GM19351 (cell line): ENCODE results near the gene EXD1.

Experiments
- ATAC-seq: cut with Tn5 transposase; IDR thresholded peaks from one replicate; pipeline ENCODE4 v1.9.1; 2021; ENCODE audit warnings: mild to moderate bottlenecking, moderate library complexity; ENCODE audit not compliant: unreplicated experiment

Gene EXD1

DNA sequence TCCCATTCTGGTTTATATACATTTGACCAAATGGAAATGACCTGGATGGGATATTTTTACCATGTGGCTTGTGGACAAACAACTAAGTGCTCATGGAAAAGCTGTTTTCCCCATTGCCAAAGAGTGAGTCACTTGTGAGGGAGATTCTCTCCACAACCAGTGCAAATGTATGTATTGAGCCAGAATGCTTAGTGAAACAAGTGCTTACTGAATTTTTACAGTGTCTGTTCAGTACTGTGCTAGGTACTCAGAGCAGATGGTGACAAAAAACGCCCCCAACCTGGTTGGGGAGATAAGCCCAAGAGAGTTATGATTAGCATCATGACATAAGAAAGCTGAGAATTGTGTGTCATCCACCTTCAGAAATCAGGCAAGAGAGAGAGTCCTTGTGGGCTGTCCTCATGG, 2.8 kb upstream of the EXD1 start:
- ATAC-seq = no peak

DNA sequence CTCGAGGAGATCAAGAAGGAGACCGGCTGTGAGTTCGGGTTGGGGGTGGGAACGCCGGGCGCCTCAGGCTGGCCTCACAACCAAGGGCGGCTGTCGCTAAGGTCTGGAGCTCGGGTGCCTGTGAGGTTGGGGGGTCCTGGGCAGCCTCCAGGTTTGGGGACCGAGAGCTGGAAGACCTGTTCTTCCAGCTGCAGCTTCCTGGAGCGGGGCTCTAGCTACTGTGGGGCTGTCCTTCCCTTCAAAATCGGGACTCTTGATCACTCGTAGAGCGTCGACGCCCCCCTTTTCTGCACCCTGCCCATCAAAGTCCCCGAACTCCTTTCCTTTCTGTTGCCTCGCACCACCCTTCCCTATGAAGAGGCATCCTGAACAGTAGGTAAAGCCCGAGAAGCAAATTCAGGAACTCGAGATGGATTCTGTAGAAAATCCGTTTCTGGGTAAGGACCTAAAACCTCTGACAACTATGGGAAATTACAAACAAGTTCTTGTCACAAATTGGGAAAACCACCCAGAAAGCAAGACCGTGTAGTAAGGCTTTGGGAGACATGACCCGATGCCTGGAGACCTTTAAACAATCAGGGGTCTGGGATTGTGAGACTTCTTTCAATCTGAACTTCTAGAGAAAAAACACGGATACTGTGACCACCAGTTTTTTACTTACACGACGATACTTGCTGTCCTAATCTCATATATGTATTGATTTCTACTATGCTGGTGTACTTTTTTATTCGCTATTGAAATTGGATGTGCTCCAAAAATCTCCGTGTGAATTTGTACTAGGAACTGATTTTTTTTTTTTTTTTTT, 1.1 kb upstream of the EXD1 start:
- ATAC-seq = peak; percentile 45

DNA sequence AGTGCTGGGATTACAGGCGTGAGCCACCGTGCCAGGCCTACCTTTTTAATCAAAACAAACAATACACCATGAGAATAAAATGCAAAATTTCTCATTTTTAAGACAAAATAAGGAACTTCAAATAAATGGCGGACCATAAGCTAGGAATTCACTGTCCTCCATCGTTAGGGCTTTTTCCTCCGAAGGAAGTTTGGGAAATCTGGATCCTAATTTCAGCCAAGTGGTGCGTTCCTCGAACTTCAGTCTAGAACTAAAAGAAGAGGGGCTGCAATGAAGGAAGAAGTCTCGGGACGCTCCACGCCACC, 260 bp downstream of the EXD1 start:
- no peak for ATAC-seq

DNA sequence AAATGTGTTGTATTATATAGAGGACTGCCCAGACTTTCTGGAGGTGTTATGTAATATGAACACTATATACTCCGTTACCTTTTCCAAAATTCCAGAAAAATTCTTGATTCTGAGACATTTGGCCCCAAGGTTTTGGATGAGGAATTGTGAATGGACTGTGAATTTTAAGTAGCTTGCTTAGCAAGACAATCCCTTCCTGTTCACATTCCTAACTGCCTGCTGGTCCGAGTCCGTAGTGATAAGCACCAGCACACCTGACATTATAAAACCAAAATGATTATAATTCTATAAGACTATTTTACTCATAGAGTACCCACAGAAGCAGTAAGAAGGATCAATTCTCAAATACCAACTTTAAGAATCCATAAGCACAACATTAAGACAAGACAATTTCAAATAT, 11.2 kb downstream of the EXD1 start:
- no peak for ATAC-seq

DNA sequence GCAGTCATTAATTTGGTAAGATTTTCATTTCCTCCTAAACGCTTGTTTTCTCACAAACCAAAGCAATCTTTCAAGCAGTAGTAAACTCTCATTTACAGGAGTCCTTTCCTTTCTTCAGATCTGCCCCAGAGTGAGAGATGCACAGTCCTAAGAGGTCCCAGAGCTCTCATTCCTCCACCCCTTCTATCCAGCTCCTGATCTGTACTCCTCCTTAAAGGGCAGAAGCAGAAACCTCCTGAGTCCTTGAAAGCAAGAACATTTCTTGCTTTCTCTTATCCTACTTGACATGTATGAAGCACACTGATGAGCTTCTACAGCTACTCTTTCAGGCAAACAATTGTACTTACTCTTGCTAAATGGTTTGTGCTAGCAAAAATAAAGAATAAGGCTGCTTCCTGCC, 11.7 kb downstream of the EXD1 start:
- ATAC-seq = no peak

DNA sequence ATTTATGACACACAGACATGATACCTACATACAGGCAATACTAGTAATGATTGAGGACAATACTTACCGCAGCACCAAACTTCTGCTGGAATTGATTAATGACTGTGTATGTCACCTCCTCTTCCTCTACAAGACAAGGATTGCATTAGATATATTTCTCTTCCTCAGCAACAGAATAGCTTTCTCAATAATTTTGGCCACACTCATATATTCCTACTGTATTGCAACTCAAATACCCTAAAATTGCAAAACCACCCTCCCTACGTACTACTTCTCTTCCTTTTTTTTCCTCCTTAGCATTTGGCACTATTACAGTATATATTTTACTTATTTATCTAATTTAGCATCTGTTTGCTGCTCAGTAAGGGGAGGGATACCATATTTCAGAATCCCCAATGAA, 14.8 kb downstream of the EXD1 start:
- ATAC-seq = no peak

DNA sequence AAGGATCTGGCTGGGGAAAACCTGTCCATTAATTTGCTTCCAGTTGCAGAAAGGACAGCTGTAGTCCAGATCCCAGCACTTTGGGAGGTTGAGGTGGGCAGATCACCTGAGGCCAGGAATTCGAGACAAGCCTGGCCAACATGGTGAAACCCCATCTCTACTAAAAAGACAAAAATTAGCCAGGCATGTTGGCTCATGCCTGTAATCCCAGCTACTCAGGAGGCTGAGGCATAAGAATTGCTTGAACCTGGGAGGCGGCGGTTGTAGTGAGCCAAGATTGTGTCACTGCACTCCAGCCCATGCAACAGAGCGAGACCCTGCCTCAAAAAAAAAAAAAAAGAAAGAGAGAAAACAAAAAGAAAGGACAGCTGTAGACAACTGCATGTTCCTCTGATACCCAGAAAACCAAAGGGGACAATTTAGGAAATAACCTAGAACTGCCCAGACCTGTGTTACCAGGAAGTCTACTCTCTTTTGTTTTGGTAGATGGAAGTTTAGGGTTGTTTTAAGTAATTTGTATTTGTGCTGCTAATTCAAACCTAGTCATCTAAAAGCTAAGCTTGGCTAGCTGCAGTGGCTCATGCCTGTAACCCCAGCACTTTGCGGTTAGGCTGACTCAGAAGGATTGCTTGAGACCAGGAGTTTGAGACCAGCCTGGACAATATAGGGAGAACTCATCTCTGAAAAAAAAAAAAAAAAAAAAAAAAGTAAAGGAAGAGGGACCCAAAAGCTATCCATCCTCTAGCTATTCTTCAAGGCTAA, 22.7 kb downstream of the EXD1 start:
- no peak for ATAC-seq

DNA sequence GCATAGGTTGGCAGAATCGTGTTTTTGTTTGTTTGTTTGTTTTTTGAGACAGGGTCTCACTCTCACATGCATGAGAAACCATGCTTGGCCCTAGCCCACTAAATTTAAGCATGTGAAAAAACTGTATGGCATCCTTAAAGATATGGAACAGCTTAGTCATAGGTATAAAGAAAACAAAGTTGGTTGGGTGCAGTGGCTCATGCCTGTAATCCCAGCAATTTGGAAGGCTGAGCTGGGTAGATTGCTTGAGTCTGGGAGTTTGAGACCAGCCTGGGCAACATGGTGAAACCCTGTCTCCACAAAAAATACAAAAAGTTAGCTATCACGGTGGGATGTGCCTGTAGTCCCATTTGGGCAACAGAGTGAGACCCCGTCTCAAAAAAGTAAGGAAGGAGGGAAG, 25.2 kb downstream of the EXD1 start:
- no peak for ATAC-seq

DNA sequence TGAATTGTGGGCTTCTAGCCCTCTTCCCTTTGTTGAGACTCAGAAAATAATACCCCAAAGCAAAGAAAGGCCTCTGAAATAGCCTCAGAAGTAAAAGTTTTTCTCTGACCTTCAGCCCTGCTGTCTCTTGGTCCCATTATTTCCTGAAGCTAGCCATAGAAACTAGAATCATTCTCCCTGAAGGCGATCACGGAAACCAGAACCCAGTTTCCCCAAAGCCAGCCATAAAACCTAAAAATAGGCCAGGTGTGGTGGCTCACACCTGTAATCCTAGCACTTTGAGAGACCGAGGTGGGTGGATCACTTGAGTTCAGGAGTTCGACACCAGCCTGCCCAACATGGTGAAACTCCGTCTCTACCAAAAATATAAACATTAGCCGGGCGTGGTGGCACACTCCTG, 27.2 kb downstream of the EXD1 start:
- ATAC-seq = no peak

DNA sequence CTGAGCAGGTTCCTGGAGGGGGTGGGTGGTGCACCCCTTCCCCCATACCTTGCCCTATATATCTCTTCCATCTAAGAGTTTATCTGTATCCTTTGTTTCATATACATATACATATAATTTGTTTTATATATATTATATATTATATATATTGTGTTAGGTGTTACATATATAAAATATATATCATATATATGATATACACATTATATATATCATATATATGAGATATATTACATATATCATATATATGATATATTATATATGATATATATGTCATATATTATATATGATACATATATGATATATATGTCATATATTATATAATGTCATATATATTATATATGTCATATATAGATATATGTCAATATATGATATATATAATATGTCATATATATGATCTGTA, 31.1 kb downstream of the EXD1 start:
- ATAC-seq = no peak

DNA sequence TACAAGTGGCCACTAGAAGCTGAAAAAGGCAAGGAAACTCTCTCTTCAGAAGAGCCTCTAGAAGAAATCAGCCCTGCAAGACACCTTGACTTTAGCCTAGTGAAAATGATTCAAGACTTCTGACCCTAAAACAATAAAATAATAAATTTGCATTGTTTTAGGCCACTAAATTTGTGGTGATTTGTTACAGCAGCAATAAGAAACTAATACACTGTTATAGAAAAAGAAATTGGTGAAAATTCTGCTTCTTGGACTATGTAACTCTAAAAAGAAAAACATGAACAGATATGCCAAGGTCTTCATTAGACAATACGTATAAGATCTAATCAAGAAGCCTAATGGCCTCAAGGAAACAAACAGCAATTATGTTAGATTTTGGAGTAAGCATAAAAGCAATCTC, 36.1 kb downstream of the EXD1 start:
- no peak for ATAC-seq

DNA sequence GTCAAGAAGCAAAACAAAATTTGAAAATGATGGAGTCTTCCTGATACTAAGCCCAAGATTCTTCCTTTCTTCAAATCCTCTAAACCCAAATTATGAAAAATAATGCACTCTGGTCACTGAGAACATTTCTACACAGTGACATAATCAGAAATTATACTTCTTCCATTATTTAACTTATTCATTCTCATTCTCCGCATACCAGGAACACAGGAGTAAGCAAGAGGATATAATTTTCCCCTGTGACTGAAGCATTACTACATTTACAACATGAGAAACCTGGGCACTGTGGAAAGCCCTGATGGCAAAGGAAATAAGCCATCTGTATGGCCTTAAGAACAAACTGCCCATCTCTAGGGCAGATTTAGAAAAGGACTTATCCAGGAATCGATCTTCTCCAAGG, 47.0 kb downstream of the EXD1 start:
- no peak for ATAC-seq

DNA sequence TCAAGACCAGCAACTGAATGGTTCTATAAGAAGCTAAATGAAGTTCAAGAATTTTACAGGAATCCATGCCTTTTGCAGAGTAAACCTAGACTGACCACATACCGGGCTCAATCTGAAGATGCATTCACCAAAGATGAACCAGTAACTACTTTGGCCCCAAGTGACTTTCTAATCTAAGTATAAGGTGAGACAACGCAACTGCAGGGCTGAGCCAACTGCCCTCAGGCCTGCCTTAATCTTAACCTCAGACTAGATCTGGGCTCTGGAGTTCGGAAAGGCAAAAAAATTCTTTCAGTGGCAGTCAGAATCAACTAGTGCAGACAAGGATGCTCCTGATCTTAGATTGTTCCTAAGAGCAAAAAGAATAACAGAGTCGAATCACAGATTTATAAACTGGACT, 48.3 kb downstream of the EXD1 start:
- ATAC-seq = no peak

DNA sequence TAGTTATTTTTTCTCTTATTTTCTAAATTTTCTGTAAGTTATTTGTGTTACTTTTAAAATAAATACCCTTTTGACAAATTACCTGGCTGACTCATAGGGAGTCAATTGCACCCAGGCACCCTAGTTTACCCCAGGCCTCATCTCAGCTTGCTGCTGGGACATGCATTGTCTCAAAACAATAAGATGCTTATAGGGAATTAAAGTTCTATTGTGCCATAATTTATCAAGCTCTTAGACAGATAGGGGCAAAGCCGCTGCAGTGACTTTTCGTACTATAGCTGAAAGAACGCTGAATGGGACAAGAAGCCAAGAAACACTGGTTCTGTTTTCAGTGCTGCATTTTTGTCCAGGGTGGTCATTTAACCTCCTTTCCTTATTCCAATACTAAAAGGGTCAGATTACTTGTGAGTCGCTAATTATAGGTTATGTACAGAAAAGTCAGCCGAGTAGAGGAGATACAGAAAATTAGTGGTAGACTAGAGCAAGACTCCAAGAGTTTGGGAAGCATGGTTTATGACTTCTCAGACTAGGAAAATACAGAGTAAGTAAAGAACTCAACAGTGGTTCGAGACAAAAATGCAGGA, 50.3 kb downstream of the EXD1 start:
- ATAC-seq = no peak

DNA sequence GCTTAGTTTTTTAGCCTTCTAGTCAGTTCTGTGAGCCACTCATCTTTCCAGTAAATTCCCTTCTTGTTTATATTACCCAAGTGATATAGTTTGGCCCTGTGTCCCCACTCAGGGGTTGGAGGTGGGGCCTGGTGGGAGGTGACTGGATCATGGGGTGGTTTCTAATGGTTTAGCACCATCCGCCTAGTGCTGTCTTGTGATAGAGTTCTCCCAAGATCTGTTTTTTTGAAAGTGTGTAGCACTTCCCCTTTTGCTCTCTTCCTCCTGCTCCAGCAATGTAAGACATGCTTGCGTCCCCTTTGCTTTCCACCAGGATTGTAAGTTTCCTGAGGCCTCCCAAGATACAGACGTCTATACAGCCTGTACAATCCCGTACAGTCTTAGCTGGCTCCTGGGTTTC, 60.8 kb downstream of the EXD1 start:
- ATAC-seq = no peak

DNA sequence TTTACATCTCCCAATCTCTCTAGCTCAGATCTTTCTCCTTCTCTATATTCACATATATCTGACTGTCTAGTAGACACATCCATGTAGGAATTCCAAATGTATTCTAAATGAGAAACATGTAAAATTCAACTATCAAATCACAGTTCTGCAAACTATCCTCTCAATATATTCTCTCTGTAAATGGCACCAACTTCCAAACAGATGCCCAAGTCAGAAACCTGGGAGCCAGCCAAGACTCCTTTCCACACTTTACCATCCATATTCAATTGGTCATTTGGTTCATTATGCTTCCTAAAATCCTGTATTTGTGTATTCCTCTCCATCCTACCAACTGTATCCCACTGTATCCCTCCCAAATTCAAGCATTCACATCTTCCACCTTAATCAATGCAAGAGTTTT, 61.5 kb downstream of the EXD1 start:
- ATAC-seq = no peak

DNA sequence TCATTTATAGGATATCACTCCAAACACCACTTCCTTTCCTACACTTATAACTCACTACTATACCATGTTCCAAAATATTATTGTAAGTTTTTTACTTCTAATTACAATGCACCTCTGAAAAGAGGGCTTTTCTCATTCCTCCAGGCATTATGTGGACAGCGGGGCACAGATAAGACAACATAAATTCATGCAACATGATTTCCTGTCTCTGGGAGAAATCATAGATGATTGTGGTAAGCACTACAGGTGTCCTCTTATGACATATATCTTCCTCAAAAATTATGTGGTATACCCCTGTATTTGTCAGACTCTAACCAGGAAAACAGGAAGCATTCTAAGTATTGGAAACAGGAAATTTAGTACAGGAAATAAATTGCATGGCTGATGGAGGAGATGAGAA, 68.8 kb downstream of the EXD1 start:
- ATAC-seq = no peak

DNA sequence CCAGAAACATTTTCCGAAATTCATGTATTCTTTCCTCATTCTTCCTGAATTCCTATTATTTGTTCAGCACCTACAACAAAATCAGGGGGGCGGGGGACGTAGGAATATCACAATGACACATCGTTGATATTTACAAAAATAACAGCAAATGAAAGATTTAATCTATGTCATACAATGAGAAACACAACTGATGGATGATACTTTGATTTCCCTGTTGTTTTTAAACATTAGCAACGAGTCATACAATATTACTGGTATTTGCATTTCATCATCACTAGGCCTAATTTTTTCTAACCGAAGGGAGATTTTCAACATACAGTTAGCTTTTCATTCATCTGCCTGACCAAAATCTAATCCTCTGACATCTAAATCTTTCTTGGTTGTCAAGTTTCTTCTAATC, 69.2 kb downstream of the EXD1 start:
- no peak for ATAC-seq

DNA sequence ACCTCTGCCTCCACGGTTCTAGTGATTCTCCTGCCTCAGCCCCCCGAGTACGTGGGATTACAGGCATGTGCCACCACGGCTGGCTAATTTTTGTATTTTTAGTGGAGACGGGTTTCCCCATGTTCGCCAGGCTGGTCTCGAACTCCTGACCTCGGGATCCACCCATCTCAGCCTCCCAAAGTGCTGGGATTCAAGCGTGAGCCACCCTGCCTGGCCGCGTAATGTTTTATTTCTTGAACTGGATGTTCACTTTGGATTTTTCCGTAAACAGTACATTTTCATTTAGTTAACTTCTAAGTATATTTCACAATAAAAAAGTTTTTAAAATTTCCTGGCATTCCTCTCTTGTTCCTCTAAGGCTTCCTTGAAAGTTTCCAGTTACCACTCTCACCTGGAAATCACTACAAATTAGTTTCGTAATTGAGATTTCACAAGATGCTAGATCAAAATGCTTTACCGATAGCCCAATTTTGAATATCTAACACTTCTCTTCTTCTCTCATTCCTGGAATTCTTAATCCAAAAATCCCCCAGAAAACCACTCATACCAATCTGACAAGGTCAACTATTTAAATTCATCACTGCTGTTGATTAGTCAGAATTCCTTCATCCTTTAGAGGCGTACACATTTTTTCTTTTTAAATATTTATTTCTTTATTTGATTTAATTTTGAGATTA, 69.8 kb downstream of the EXD1 start:
- ATAC-seq = no peak

DNA sequence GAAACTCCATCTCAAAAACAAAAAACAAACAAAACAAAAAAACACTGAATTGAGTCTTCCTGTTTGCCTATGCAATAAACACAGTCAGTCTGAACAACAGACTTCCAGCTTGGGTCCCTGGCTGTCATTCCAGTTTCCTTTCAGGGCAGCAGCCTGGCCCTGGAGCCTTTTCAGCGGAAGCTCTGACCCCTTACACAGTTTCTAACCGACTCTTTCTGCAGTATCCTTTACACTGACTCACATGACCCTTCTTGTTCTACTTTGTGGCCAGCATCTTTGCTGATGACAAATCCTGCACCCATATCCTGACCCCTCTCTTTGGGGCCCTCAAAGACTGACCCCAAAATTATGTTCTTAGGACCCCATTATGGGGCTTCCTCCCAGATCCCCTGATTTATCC, 76.1 kb downstream of the EXD1 start:
- no peak for ATAC-seq

DNA sequence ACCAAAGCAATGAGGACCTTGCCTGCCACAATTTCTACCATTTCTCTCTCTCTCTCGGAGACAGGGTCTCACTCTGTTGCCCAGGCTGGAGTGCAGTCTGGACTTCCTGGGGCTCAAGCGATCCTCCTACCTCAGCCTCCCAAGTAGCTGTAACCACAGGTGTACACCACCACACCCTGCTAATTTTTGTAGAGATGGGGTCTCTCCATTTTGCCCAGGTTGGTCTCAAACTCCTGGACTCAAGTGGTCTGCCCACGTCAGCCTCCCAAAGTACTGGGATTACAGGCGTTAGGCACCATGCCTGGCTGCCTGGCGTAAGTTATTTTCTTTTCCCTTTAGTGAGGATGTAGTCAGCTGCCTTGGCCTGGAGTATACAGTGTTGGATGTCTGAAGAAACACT, 76.8 kb downstream of the EXD1 start:
- no peak for ATAC-seq

DNA sequence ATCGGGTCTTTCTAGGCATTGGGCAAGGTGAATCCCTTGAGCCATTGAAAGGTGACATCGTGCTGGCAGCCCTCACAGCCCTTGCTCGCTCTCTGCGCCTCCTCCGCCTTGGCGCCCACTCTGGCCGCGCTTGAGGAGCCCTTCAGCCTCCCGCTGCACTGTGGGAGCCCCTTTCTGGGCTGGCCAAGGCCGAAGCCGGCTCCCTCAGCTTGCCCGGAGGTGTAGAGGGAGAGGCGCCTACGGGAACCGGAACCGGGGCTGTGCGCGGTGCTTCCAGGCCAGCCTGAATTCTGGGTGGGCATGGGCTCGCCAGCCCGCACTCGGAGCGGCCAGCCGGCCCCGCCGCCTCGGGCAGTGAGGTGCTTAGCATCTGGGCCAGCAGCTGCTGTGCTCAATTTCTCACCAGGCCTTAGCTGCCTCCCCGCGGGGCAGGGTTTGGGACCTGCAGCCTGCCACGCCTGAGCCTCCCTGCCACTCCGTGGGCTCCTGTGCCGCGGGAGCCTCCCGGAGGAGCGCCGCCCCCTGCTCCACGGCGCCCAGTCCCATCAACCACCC, 79.0 kb downstream of the EXD1 start:
- ATAC-seq = no peak
